Adrenal gland (tissue), 12 donors: ENCODE data around the gene ACTL6A. TPM values are rescaled to one million over a fixed set of nuclear protein-coding genes. Genes with fewer than 3 reads are reported as not detected.

Source experiments
- DNase-seq, 7 donors: peaks; one replicate each; pipeline ENCODE4 v3.0.0-alpha.2; 2019 to 2020
- H3K27ac ChIP-seq, 5 donors: fragments of 200-600 bp; sonication (generic) in 4 of 5; 1 replicate in 3 of 5; 2 replicates in 2 of 5; pipeline versions ENCODE4 v1.5.1 to v1.8.0; 2016 to 2020; ENCODE audit warnings: mild to moderate bottlenecking in 1 of 5
- H3K27me3 ChIP-seq: fragments of 200-600 bp; 2 replicates; pipeline ENCODE4 v1.8.0; 2021
- H3K36me3 ChIP-seq, 2 donors: fragments of 200-600 bp; replicated peaks in 1 of 2; 1 replicate in 1 of 2; 2 replicates in 1 of 2; pipeline versions ENCODE4 v1.5.1 to v1.8.0; 2018 to 2022
- H3K4me1 ChIP-seq, 2 donors: fragments of 200-600 bp; replicated peaks in 1 of 2; 1 replicate in 1 of 2; 2 replicates in 1 of 2; pipeline versions ENCODE4 v1.5.1 to v1.8.0; 2018 to 2021
- H3K4me3 ChIP-seq, 4 donors: fragments of 200-600 bp; sonication (generic) in 3 of 4; one replicate each; pipeline ENCODE4 v1.5.1; 2016 to 2018
- H3K9me3 ChIP-seq, 3 donors: fragments of 200-600 bp; sonication (generic) in 1 of 3; replicated peaks in 1 of 3; 1 replicate in 2 of 3; 2 replicates in 1 of 3; pipeline versions ENCODE4 v1.5.1 to v1.8.0; 2016 to 2021
- CTCF ChIP-seq, 6 experiments: fragments of 450-650 bp in 4 of 6; fragments of 200-600 bp in 2 of 6; sonication (generic) in 1 of 6; IDR thresholded peaks; 1 replicate in 5 of 6; 2 replicates in 1 of 6; pipeline versions ENCODE4 v1.5.1 to v1.8.0; 2016 to 2021; ENCODE audit warnings: antibody characterized with exemption in 6 of 6, mild to moderate bottlenecking in 2 of 6, moderate library complexity in 1 of 6
- POLR2A ChIP-seq, 2 donors: fragments of 450-650 bp; IDR thresholded peaks; one replicate each; pipeline ENCODE4 v1.6.1; 2017; ENCODE audit warnings: antibody characterized with exemption in 2 of 2, mild to moderate bottlenecking in 2 of 2, moderate library complexity in 1 of 2
- WGBS, 4 donors: extraction: QIAGEN DNeasy Blood & Tissue Kit in 2 of 4; methylation state at CpG; one replicate each; pipeline versions ENCODE4 v1.1.5 to v1.1.7; 2013 to 2017; 5-methylcytosine and 5-hydroxymethylcytosine counted together
- intact Hi-C, 2 donors: fragments of 100-400 bp; cut with DNase I; formaldehyde crosslinking; loops; one replicate each; pipeline versions ENCODE4 v1.14.1 to v1.15.0; 2022 to 2023
- polyA plus RNA-seq, 3 donors: library from polyadenylated mRNA; stranded (reverse); fragments of 200-250 nt in 2 of 3; fragments of 350-450 nt in 1 of 3; fragmentation: Illumina TruSeq in 1 of 3; extraction: RNeasy Lipid Tissue Mini Kit (QIAGEN cat#74804) in 1 of 3; gene quantifications; one replicate each; pipeline ENCODE4 v1.2.3, GENCODE V29; 2013 to 2014
- total RNA-seq, 9 donors: library from RNA; depleted of rRNA in 4 of 9; stranded (reverse); fragments of >200 nt in 4 of 9; fragments of 120-200 nt in 1 of 9; fragmentation: NEBNext Ultra II Directional in 1 of 9; extraction: Animal tissue kit (Norgen Biotek cat#: 25700) in 1 of 9; gene quantifications; one replicate each; pipeline versions ENCODE4 v1.1.0 to v1.2.4, GENCODE V29; 2013 to 2023
- donor health status: healthy with polysubstance abuse.
- donor health status: Bipolar disorder and iron deficiency.
- donor health status: DM: yes; HTN: yes; CAD: no.
- donor health status: DM: no; HTN: no; CAD: no.
- donor health status: DM: no; HTN: no; CAD: no.
- donor health status: DM: yes; HTN: yes; CAD: no.

The ACTL6A gene
- total and polyA plus RNA-seq, 12 donors = 28.9 to 62.9 (median 44.0) TPM

GRCh38 chr3:179558742-179559364, 3.9 kb upstream of the ACTL6A start:
- no peaks in the 10 kb centered on the region for H3K27me3 ChIP-seq
- no peaks in the 10 kb centered on the region for H3K9me3 ChIP-seq
- no peak overlapping the region for H3K4me3 ChIP-seq
- 0 to 3% (median 2%) methylated on average over 3 of the region's 3 CpGs for WGBS, 4 donors
- TF ChIP-seq CTCF (IDR thresholded peaks at IDR 0.05) = peak; percentile 56 to 80 (median 74)
- no peak for TF ChIP-seq POLR2A (IDR thresholded peaks at IDR 0.05)
- intact Hi-C loops = no loop called here
- H3K36me3 ChIP-seq = no peaks in the 10 kb centered on the region
- no peak overlapping the region for H3K27ac ChIP-seq
- DNase-seq = peak; percentile 54 to 83 (median 72)
- H3K4me1 ChIP-seq = peaks cover 3 to 9% of the 10 kb centered on the region in 2 donors

DNA sequence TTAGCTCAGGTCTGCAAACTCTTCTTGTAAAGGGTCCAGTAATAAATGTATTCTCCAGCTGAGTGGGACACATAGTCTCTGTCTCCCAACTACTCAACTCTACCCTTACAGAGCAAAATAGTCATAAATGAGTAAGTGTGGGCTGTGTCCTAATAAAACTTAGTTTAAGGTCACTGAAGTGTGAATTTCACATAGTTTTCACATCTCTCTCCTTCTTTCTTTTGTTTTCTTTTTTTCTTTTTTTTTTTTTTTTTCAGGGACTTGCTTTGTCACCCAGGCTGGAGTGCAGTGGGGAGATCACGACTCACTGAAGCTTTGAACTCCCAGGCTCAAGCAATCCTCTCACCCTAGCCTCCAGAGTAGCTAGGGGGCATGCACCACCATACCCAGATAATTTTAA, 1.9 kb upstream of the ACTL6A start:
- TF ChIP-seq POLR2A (IDR thresholded peaks at IDR 0.05) (no peak), CTCF (IDR thresholded peaks at IDR 0.05) (no peak)

GRCh38 chr3:179563271-179563783, 601 bp downstream of the ACTL6A start:
- TF ChIP-seq CTCF (IDR thresholded peaks at IDR 0.05) (peak; percentile 40 to 83 (median 67)), POLR2A (IDR thresholded peaks at IDR 0.05) (peak in 1 of 2 donors; percentile 20)
- Histone ChIP-seq H3K27me3 (no peaks in the 10 kb centered on the region), H3K4me1 (peaks cover 3 to 17% of the 10 kb centered on the region in 2 donors), H3K36me3 (no peaks in the 10 kb centered on the region), H3K27ac (peak overlapping the region in 4 of 5 donors; percentile 41 to 88 (median 76)), H3K9me3 (no peaks in the 10 kb centered on the region), H3K4me3 (peak overlapping the region; percentile 48 to 89 (median 80))
- 0 to 1% (median 0%) methylated on average over 6 to 40 of the region's 40 CpGs for WGBS, 4 donors
- DNase-seq = peak; percentile 58 to 85 (median 77)
- intact Hi-C loops = no loop called here

More for the DNA sequence above, 1.9 kb upstream of the ACTL6A start:
- Histone ChIP-seq H3K27ac (no peak overlapping the region), H3K9me3 (no peaks in the 10 kb centered on the region), H3K27me3 (no peaks in the 10 kb centered on the region), H3K4me3 (no peak overlapping the region), H3K36me3 (no peaks in the 10 kb centered on the region), H3K4me1 (peaks cover 3 to 17% of the 10 kb centered on the region in 2 donors)
- DNase-seq = no peak
- intact Hi-C loops = no loop called here
- 71 to 80% (median 73%) methylated on average over 1 of the region's 1 CpG for WGBS, 4 donors

GRCh38 chr3:179565496-179565895, 2.8 kb downstream of the ACTL6A start:
- Histone ChIP-seq H3K9me3 (no peaks in the 10 kb centered on the region), H3K27ac (no peak overlapping the region), H3K36me3 (peaks cover 0 to 6% of the 10 kb centered on the region in 2 donors), H3K4me1 (peaks cover 3 to 17% of the 10 kb centered on the region in 2 donors), H3K27me3 (no peaks in the 10 kb centered on the region), H3K4me3 (no peak overlapping the region)
- DNase-seq = no peak
- 79 to 84% (median 82%) methylated on average over 3 of the region's 3 CpGs for WGBS, 4 donors
- TF ChIP-seq CTCF (IDR thresholded peaks at IDR 0.05) (no peak), POLR2A (IDR thresholded peaks at IDR 0.05) (no peak)
- intact Hi-C loops = no loop called here
